Panc1 (cell line): Measurements from ENCODE around the gene CHTOP. TPM values are rescaled to one million over a fixed set of nuclear protein-coding genes. Genes with fewer than 3 reads are reported as not detected.

Experiments used
- ATAC-seq: fragments of 200-7000 bp; cut with Tn5 transposase; 2 replicates; pipeline ENCODE4 v1.9.1; 2020; ENCODE audit warnings: mild to moderate bottlenecking, moderate library complexity
- BruUV-seq: library from RNA; stranded (reverse); fragments of 400-500 nt; replicated peaks from 2 replicates; lab custom pipeline; 2021; lab: Mats Ljungman, UMichigan
- CTCF ChIA-PET: fragments of 300-600 bp; sonication (Branson Sonifier 250); formaldehyde crosslinking; loops from one replicate; lab custom pipeline; 2022; ENCODE audit warnings: antibody characterized with exemption; lab: Charles Lee
- POLR2A ChIA-PET: fragments of 300-600 bp; sonication (Branson Sonifier 250); formaldehyde crosslinking; loops from one replicate; lab custom pipeline; 2022; ENCODE audit warnings: antibody characterized with exemption; lab: Charles Lee
- DNase-seq: peaks from one replicate; pipeline ENCODE4 v3.0.0-alpha.2; 2010; ENCODE audit warnings: low read depth, low spot score
- H3K27ac ChIP-seq: 2 replicates; pipeline ENCODE4 v1.5.1; 2011; ENCODE audit warnings: mild to moderate bottlenecking, low read length, inconsistent platforms
- H3K27me3 ChIP-seq: fragments of 200-500 bp; sonication (Bioruptor generic); 2 replicates; pipeline ENCODE4 v1.6.0; 2014; ENCODE audit warnings: low read length, inconsistent platforms; ENCODE audit not compliant: control insufficient read depth, insufficient read depth
- H3K36me3 ChIP-seq: fragments of 200-500 bp; sonication (Bioruptor generic); 2 replicates; pipeline ENCODE4 v1.5.1; 2014; ENCODE audit warnings: inconsistent platforms, mild to moderate bottlenecking, low read length, moderate library complexity; ENCODE audit not compliant: control insufficient read depth, insufficient read depth
- H3K4me1 ChIP-seq: 2 replicates; pipeline ENCODE4 v1.5.1; 2011; ENCODE audit warnings: inconsistent platforms, mild to moderate bottlenecking, low read length, moderate library complexity; ENCODE audit not compliant: control insufficient read depth, insufficient read depth
- H3K4me3 ChIP-seq, 2 experiments: 2 replicates each; pipeline ENCODE4 v1.5.1; 2011 to 2012; ENCODE audit warnings: low read depth in 2 of 2, low read length in 2 of 2, mild to moderate bottlenecking in 2 of 2, inconsistent platforms in 1 of 2, moderate library complexity in 1 of 2
- H3K9me3 ChIP-seq: fragments of 200-500 bp; sonication (Bioruptor generic); 2 replicates; pipeline ENCODE4 v1.5.1; 2014; ENCODE audit warnings: low read depth, mild to moderate bottlenecking, inconsistent platforms, low read length, moderate library complexity; ENCODE audit not compliant: control insufficient read depth, insufficient read depth
- CTCF ChIP-seq: fragments of 450-650 bp; IDR thresholded peaks from 2 replicates; pipeline ENCODE4 v1.5.1; 2017; ENCODE audit warnings: mild to moderate bottlenecking
- POLR2AphosphoS5 ChIP-seq: IDR thresholded peaks from 2 replicates; pipeline ENCODE4 v1.6.1; 2012; ENCODE audit warnings: mild to moderate bottlenecking, low read depth, low read length, moderate library complexity
- REST ChIP-seq, 2 experiments: IDR thresholded peaks; 2 replicates each; pipeline ENCODE4 v1.6.1; 2011 to 2012; ENCODE audit warnings: low read depth in 2 of 2, control low read depth in 1 of 2, low read length in 1 of 2, mild to moderate bottlenecking in 1 of 2, moderate library complexity in 1 of 2; ENCODE audit not compliant: insufficient read depth in 1 of 2
- SIN3A ChIP-seq: IDR thresholded peaks from 2 replicates; pipeline ENCODE4 v1.6.1; 2012; ENCODE audit warnings: low read depth, mild to moderate bottlenecking, low read length, moderate library complexity, borderline replicate concordance; ENCODE audit not compliant: insufficient read depth
- TCF7L2 ChIP-seq: IDR thresholded peaks from 2 replicates; pipeline ENCODE4 v1.6.1; 2011; ENCODE audit warnings: mild to moderate bottlenecking, low read depth, low read length, inconsistent platforms
- in situ Hi-C: cut with HindIII; loops from 2 replicates; pipeline ENCODE4 v1.10.0; 2016; ENCODE audit warnings: low sequenced_read_pairs, low pct_unique_long_range_greater_than_20kb
- intact Hi-C: fragments of 100-400 bp; cut with micrococcal nuclease; formaldehyde crosslinking; loops from one replicate; pipeline ENCODE4 v1.10.0; 2022; ENCODE audit not compliant: unreplicated experiment
- total RNA-seq: library from RNA; stranded (reverse); gene quantifications from one replicate; pipeline ENCODE4 v1.2.1, GENCODE V29; 2021; ENCODE audit not compliant: unreplicated experiment

The CHTOP gene
- total RNA-seq, 1 experiment from 2014 or later = 87.0 TPM

GRCh38 chr1:153617663-153618062 lies 16.2 kb upstream of the CHTOP start:
- in situ Hi-C loops (loop anchor here (25.0 kb wide), 1 partner anchor 255 kb away; the partner anchor contains the start of gene S100A9), intact Hi-C loops (loop anchor here (2.0 to 5.0 kb wide), 2 partner anchors 45 to 105 kb away; no protein-coding TSS in a partner anchor)
- ChIA-PET CTCF (interaction anchor here (1.0 to 3.0 kb wide), 3 partner anchors 10 to 107 kb away, joined by 3 to 13 read pairs (median 12); partner anchors contain the start of gene S100A13), POLR2A (interaction anchor here (1.0 kb wide), 1 partner anchor 10 kb away, joined by 3 read pairs; the partner anchor contains the start of gene S100A13)
- BruUV-seq = no TSS peak
- TF ChIP-seq CTCF (peak; percentile 56), SIN3A (no peak), POLR2AphosphoS5 (no peak), REST (IDR thresholded peaks at IDR 0.05; ENCODE audit: insufficient read depth in 1 of 2, low read depth in 2 of 2, low read length in 1 of 2) (no peak)
- Histone ChIP-seq H3K27me3 (no peaks in the 10 kb centered on the region), H3K9me3 (no peaks in the 10 kb centered on the region), H3K4me3 (no peak overlapping the region), H3K4me1 (peaks cover 9% of the 10 kb centered on the region), H3K36me3 (no peaks in the 10 kb centered on the region), H3K27ac (peak overlapping the region; percentile 66)
- peak; percentile 83 for ATAC-seq
- no peak for DNase-seq

- CTCF ChIA-PET = interaction anchor here (2.3 to 3.0 kb wide), 2 partner anchors 8 to 47 kb away, joined by 12 to 13 read pairs; partner anchors contain the start of gene S100A13
- no peak overlapping the region for H3K27ac ChIP-seq
- no peak overlapping the region for H3K4me3 ChIP-seq
- in situ Hi-C loops = loop anchor here (25.0 kb wide), 1 partner anchor 257 kb away; the partner anchor contains the start of gene S100A9
- intact Hi-C loops = loop anchor here (5.0 kb wide), 1 partner anchor 107 kb away; no protein-coding TSS in a partner anchor
- no peaks in the 10 kb centered on the region for H3K27me3 ChIP-seq
- no TSS peak for BruUV-seq
- H3K4me1 ChIP-seq = no peaks in the 10 kb centered on the region; the same call in 1 of the 2 replicates
- no peaks in the 10 kb centered on the region for H3K9me3 ChIP-seq
- POLR2A ChIA-PET = interaction anchor here (1.3 kb wide), 1 partner anchor 8 kb away, joined by 3 read pairs; the partner anchor contains the start of gene S100A13
- ATAC-seq (no peak), DNase-seq (no peak)
- H3K36me3 ChIP-seq = no peaks in the 10 kb centered on the region
- TF ChIP-seq SIN3A = no peak
- TF ChIP-seq REST (IDR thresholded peaks at IDR 0.05; ENCODE audit: insufficient read depth in 1 of 2, low read depth in 2 of 2, low read length in 1 of 2) = no peak
- no peak for TF ChIP-seq POLR2AphosphoS5
- no peak for TF ChIP-seq CTCF
- no peak for TF ChIP-seq TCF7L2
Observed at GRCh38 chr1:153619171-153619570, 14.7 kb upstream of the CHTOP start.
